ENCODE measurements around the gene CABP5.

The CABP5 gene

DNA sequence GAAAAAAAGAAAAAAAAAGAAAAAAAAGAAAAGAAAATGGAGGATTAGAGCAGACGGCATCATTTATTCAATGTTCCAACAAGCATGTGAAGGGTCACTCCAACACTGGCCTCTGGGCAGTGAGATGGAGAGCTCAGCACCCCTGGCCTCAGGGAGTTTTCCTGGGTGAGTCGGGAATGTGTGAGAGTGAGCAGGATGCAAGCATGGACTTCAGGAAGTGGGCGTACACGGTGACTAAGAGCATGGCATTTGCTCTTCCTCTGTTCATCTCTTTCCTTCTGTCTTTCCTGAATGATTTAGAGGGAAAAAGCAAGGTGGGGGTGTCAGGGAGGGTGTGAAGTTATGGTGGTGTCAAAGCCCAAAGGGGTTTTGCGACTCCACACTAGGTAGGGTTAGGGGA, 682 bp upstream of the CABP5 start:
- H3K36me3 ChIP-seq (ENCODE audit: control insufficient read depth in 1 of 2, insufficient read depth in 2 of 2, low read length in 2 of 2) = no peaks in the 10 kb centered on the region
- H4K12ac ChIP-seq (ENCODE audit: low read depth, low read length) = no peak overlapping the region
- H3K79me1 ChIP-seq (ENCODE audit: low read length) = no peaks in the 10 kb centered on the region
- no peak overlapping the region for H3K4ac ChIP-seq (ENCODE audit: low read depth, low read length)
- H3K79me2 ChIP-seq (ENCODE audit: control insufficient read depth, insufficient read depth, low read length, poor library complexity) = no peaks in the 10 kb centered on the region
- no peak overlapping the region for H2AK5ac ChIP-seq (ENCODE audit: low read length)
- DNase-seq = no peak
- no peak overlapping the region for H3K23ac ChIP-seq (ENCODE audit: low read length)
- H3K18ac ChIP-seq (ENCODE audit: low read length) = no peak overlapping the region
- no peak overlapping the region for H3K14ac ChIP-seq (ENCODE audit: low read length)
- peaks cover 8% of the 10 kb centered on the region for H3K9me3 ChIP-seq (ENCODE audit: insufficient read depth, low read depth, low read length)
- H2BK5ac ChIP-seq (ENCODE audit: low read depth, low read length, poor library complexity) = no peak overlapping the region
- H3K27me3 ChIP-seq (ENCODE audit: insufficient read depth, low read length) = no peaks in the 10 kb centered on the region
- no peak overlapping the region for H2BK120ac ChIP-seq (ENCODE audit: insufficient read depth, low read length, poor library complexity)
- no CpG with 5 or more reads among the region's 5 CpGs for WGBS (ENCODE audit: extremely low coverage, insufficient coverage, insufficient read length)
- H3K4me2 ChIP-seq (ENCODE audit: low read length) = no peak overlapping the region
- H3K27ac ChIP-seq (ENCODE audit: low read depth, low read length) = no peak overlapping the region
- no peak overlapping the region for H3K9ac ChIP-seq (ENCODE audit: low read length)
- H2AFZ ChIP-seq (ENCODE audit: insufficient read depth, low read length, poor library complexity) = no peak overlapping the region
- peaks cover 0 to 2% of the 10 kb centered on the region in 2 experiments for H3K4me1 ChIP-seq (ENCODE audit: control insufficient read depth in 1 of 2, insufficient read depth in 2 of 2, low read length in 2 of 2)
- H2BK12ac ChIP-seq (ENCODE audit: low read length) = no peak overlapping the region
- no peak overlapping the region for H4K91ac ChIP-seq (ENCODE audit: low read depth, low read length)
- no peak overlapping the region for H4K8ac ChIP-seq (ENCODE audit: low read depth, low read length)
- H3K4me3 ChIP-seq (ENCODE audit: low read depth, low read length) = no peak overlapping the region

GRCh38 chr19:48041877-48042580, 1.9 kb downstream of the CABP5 start:
- no peaks in the 10 kb centered on the region for H3K27me3 ChIP-seq (ENCODE audit: insufficient read depth, low read length)
- H3K79me1 ChIP-seq (ENCODE audit: low read length) = no peaks in the 10 kb centered on the region
- no peaks in the 10 kb centered on the region for H3K36me3 ChIP-seq (ENCODE audit: control insufficient read depth in 1 of 2, insufficient read depth in 2 of 2, low read length in 2 of 2)
- peak; percentile 53 to 67 for DNase-seq
- H2BK120ac ChIP-seq (ENCODE audit: insufficient read depth, low read length, poor library complexity) = no peak overlapping the region
- H2BK12ac ChIP-seq (ENCODE audit: low read length) = no peak overlapping the region
- H4K12ac ChIP-seq (ENCODE audit: low read depth, low read length) = no peak overlapping the region
- no peak overlapping the region for H3K14ac ChIP-seq (ENCODE audit: low read length)
- no peak overlapping the region for H3K27ac ChIP-seq (ENCODE audit: low read depth, low read length)
- H3K9me3 ChIP-seq (ENCODE audit: insufficient read depth, low read depth, low read length) = peaks cover 5% of the 10 kb centered on the region
- H3K9ac ChIP-seq (ENCODE audit: low read length) = no peak overlapping the region
- WGBS (ENCODE audit: extremely low coverage, insufficient coverage, insufficient read length) = no CpG with 5 or more reads among the region's 2 CpGs
- no peak overlapping the region for H4K8ac ChIP-seq (ENCODE audit: low read depth, low read length)
- H3K4me2 ChIP-seq (ENCODE audit: low read length) = no peak overlapping the region
- no peak overlapping the region for H3K4me3 ChIP-seq (ENCODE audit: low read depth, low read length)
- H3K4me1 ChIP-seq (ENCODE audit: control insufficient read depth in 1 of 2, insufficient read depth in 2 of 2, low read length in 2 of 2) = peaks cover 0 to 2% of the 10 kb centered on the region in 2 experiments
- no peak overlapping the region for H2AK5ac ChIP-seq (ENCODE audit: low read length)
- no peak overlapping the region for H2AFZ ChIP-seq (ENCODE audit: insufficient read depth, low read length, poor library complexity)
- H3K79me2 ChIP-seq (ENCODE audit: control insufficient read depth, insufficient read depth, low read length, poor library complexity) = no peaks in the 10 kb centered on the region
- H2BK5ac ChIP-seq (ENCODE audit: low read depth, low read length, poor library complexity) = no peak overlapping the region
- H3K18ac ChIP-seq (ENCODE audit: low read length) = no peak overlapping the region
- no peak overlapping the region for H3K23ac ChIP-seq (ENCODE audit: low read length)
- H3K4ac ChIP-seq (ENCODE audit: low read depth, low read length) = no peak overlapping the region
- H4K91ac ChIP-seq (ENCODE audit: low read depth, low read length) = no peak overlapping the region

- H3K79me1 ChIP-seq (ENCODE audit: low read length) = no peaks in the 10 kb centered on the region
- no CpG with 5 or more reads among the region's 2 CpGs for WGBS (ENCODE audit: extremely low coverage, insufficient coverage, insufficient read length)
- H3K4ac ChIP-seq (ENCODE audit: low read depth, low read length) = no peak overlapping the region
- H4K12ac ChIP-seq (ENCODE audit: low read depth, low read length) = no peak overlapping the region
- H3K79me2 ChIP-seq (ENCODE audit: control insufficient read depth, insufficient read depth, low read length, poor library complexity) = no peaks in the 10 kb centered on the region
- H4K91ac ChIP-seq (ENCODE audit: low read depth, low read length) = no peak overlapping the region
- no peak overlapping the region for H3K27ac ChIP-seq (ENCODE audit: low read depth, low read length)
- DNase-seq = no peak
- no peaks in the 10 kb centered on the region for H3K36me3 ChIP-seq (ENCODE audit: control insufficient read depth in 1 of 2, insufficient read depth in 2 of 2, low read length in 2 of 2)
- H2BK120ac ChIP-seq (ENCODE audit: insufficient read depth, low read length, poor library complexity) = no peak overlapping the region
- no peak overlapping the region for H2BK12ac ChIP-seq (ENCODE audit: low read length)
- no peaks in the 10 kb centered on the region for H3K4me1 ChIP-seq (ENCODE audit: control insufficient read depth in 1 of 2, insufficient read depth in 2 of 2, low read length in 2 of 2)
- H3K27me3 ChIP-seq (ENCODE audit: insufficient read depth, low read length) = no peaks in the 10 kb centered on the region
- no peak overlapping the region for H2AK5ac ChIP-seq (ENCODE audit: low read length)
- H4K8ac ChIP-seq (ENCODE audit: low read depth, low read length) = no peak overlapping the region
- H3K9ac ChIP-seq (ENCODE audit: low read length) = no peak overlapping the region
- no peak overlapping the region for H3K18ac ChIP-seq (ENCODE audit: low read length)
- H3K4me2 ChIP-seq (ENCODE audit: low read length) = no peak overlapping the region
- no peak overlapping the region for H3K14ac ChIP-seq (ENCODE audit: low read length)
- no peak overlapping the region for H2BK5ac ChIP-seq (ENCODE audit: low read depth, low read length, poor library complexity)
- no peak overlapping the region for H3K4me3 ChIP-seq (ENCODE audit: low read depth, low read length)
- no peak overlapping the region for H3K23ac ChIP-seq (ENCODE audit: low read length)
- no peak overlapping the region for H2AFZ ChIP-seq (ENCODE audit: insufficient read depth, low read length, poor library complexity)
- no peaks in the 10 kb centered on the region for H3K9me3 ChIP-seq (ENCODE audit: insufficient read depth, low read depth, low read length)
Observed at GRCh38 chr19:48036765-48037164, 7.1 kb downstream of the CABP5 start.

DNA sequence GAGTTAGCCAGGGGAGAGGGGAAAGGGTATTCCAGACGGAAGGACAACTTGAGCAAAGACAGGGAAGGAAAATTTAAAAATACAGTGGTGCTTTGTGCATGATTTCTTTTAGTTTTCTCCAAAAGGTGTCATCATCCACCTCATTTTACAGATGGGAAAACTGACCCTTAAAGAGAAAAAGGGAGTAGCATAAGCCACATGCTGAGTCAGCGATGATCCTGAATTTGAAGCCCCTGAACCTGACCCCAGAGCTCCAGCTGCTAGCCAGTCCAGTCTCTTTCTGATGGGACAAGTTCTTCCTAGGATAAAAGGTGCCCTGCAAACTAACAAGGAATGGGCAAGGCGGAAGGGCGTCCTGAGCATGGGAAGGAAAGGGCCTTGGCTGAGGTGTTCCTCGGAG, 10.3 kb downstream of the CABP5 start:
- H3K27ac ChIP-seq (ENCODE audit: low read depth, low read length) = no peak overlapping the region
- no CpG with 5 or more reads among the region's 5 CpGs for WGBS (ENCODE audit: extremely low coverage, insufficient coverage, insufficient read length)

More for the DNA sequence above, 10.3 kb downstream of the CABP5 start:
- Histone ChIP-seq H3K18ac (ENCODE audit: low read length) (no peak overlapping the region), H3K9me3 (ENCODE audit: insufficient read depth, low read depth, low read length) (no peaks in the 10 kb centered on the region), H3K36me3 (ENCODE audit: control insufficient read depth in 1 of 2, insufficient read depth in 2 of 2, low read length in 2 of 2) (no peaks in the 10 kb centered on the region), H3K79me1 (ENCODE audit: low read length) (no peaks in the 10 kb centered on the region), H3K4me1 (ENCODE audit: control insufficient read depth in 1 of 2, insufficient read depth in 2 of 2, low read length in 2 of 2) (no peaks in the 10 kb centered on the region), H2AK5ac (ENCODE audit: low read length) (no peak overlapping the region), H3K23ac (ENCODE audit: low read length) (no peak overlapping the region), H2BK5ac (ENCODE audit: low read depth, low read length, poor library complexity) (no peak overlapping the region), H2BK120ac (ENCODE audit: insufficient read depth, low read length, poor library complexity) (no peak overlapping the region), H4K8ac (ENCODE audit: low read depth, low read length) (no peak overlapping the region), H3K4me2 (ENCODE audit: low read length) (no peak overlapping the region), H2AFZ (ENCODE audit: insufficient read depth, low read length, poor library complexity) (no peak overlapping the region), H3K79me2 (ENCODE audit: control insufficient read depth, insufficient read depth, low read length, poor library complexity) (no peaks in the 10 kb centered on the region), H3K14ac (ENCODE audit: low read length) (no peak overlapping the region), H3K4ac (ENCODE audit: low read depth, low read length) (no peak overlapping the region), H3K4me3 (ENCODE audit: low read depth, low read length) (no peak overlapping the region), H3K9ac (ENCODE audit: low read length) (no peak overlapping the region), H3K27me3 (ENCODE audit: insufficient read depth, low read length) (no peaks in the 10 kb centered on the region), H2BK12ac (ENCODE audit: low read length) (no peak overlapping the region), H4K91ac (ENCODE audit: low read depth, low read length) (no peak overlapping the region), H4K12ac (ENCODE audit: low read depth, low read length) (no peak overlapping the region)
- no peak for DNase-seq

All from trophoblast cell (in vitro differentiated cells and primary cell).